Measurements from ENCODE around the gene VAV3.

Gene VAV3

GRCh38 chr1:107649023-107649422 is 316.0 kb downstream of the VAV3 start:
- no peaks in the 10 kb centered on the region for H3K4me1 ChIP-seq (ENCODE audit: control insufficient read depth, insufficient read depth, low read length)
- no peak overlapping the region for H3K9ac ChIP-seq (ENCODE audit: low read length in 2 of 2)
- H3K36me3 ChIP-seq (ENCODE audit: control insufficient read depth in 2 of 2, insufficient read depth in 2 of 2, low read length in 2 of 2) = no peaks in the 10 kb centered on the region
- no peak overlapping the region for H3K4me3 ChIP-seq (ENCODE audit: low read length in 2 of 2)
- no peaks in the 10 kb centered on the region for H3K27me3 ChIP-seq (ENCODE audit: control insufficient read depth in 1 of 2, insufficient read depth in 2 of 2, low read length in 2 of 2)
- no peak overlapping the region for H3K27ac ChIP-seq (ENCODE audit: low read length)
- H3K9me3 ChIP-seq (ENCODE audit: control insufficient read depth in 2 of 2, low read length in 2 of 2) = no peaks in the 10 kb centered on the region

- H3K27me3 ChIP-seq (ENCODE audit: control insufficient read depth in 1 of 2, insufficient read depth in 2 of 2, low read length in 2 of 2) = no peaks in the 10 kb centered on the region
- no peak overlapping the region for H3K27ac ChIP-seq (ENCODE audit: low read length)
- no peaks in the 10 kb centered on the region for H3K36me3 ChIP-seq (ENCODE audit: control insufficient read depth in 2 of 2, insufficient read depth in 2 of 2, low read length in 2 of 2)
- H3K9me3 ChIP-seq (ENCODE audit: control insufficient read depth in 2 of 2, low read length in 2 of 2) = no peaks in the 10 kb centered on the region
- H3K4me3 ChIP-seq (ENCODE audit: low read length in 2 of 2) = no peak overlapping the region
- no peaks in the 10 kb centered on the region for H3K4me1 ChIP-seq (ENCODE audit: control insufficient read depth, insufficient read depth, low read length)
- H3K9ac ChIP-seq (ENCODE audit: low read length in 2 of 2) = no peak overlapping the region
These were observed 316.9 kb downstream of the VAV3 start for GRCh38 chr1:107648071-107648470.

DNA sequence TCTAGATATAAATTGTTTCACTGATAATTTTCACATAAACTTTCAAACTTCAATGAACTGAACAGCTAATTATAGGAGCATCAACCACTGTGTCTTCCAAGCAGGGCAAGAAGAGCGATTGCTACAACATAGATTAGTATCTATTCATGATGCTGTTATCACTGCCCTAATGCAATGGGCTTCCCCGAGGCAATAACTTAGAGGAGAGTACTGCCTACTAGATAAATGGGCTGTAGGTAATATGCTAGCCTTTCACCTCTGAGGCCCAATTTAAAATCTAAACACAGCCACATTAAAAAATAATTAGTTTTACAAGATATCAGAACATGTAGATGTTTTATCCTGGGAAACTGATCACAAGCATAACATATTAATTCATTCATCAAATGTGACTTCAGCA is 318.0 kb downstream of the VAV3 start:
- H3K36me3 ChIP-seq (ENCODE audit: control insufficient read depth in 2 of 2, insufficient read depth in 2 of 2, low read length in 2 of 2) = no peaks in the 10 kb centered on the region
- H3K9ac ChIP-seq (ENCODE audit: low read length in 2 of 2) = no peak overlapping the region
- H3K9me3 ChIP-seq (ENCODE audit: control insufficient read depth in 2 of 2, low read length in 2 of 2) = no peaks in the 10 kb centered on the region
- H3K4me3 ChIP-seq (ENCODE audit: low read length in 2 of 2) = no peak overlapping the region
- no peak overlapping the region for H3K27ac ChIP-seq (ENCODE audit: low read length)
- no peaks in the 10 kb centered on the region for H3K27me3 ChIP-seq (ENCODE audit: control insufficient read depth in 1 of 2, insufficient read depth in 2 of 2, low read length in 2 of 2)
- no peaks in the 10 kb centered on the region for H3K4me1 ChIP-seq (ENCODE audit: control insufficient read depth, insufficient read depth, low read length)

DNA sequence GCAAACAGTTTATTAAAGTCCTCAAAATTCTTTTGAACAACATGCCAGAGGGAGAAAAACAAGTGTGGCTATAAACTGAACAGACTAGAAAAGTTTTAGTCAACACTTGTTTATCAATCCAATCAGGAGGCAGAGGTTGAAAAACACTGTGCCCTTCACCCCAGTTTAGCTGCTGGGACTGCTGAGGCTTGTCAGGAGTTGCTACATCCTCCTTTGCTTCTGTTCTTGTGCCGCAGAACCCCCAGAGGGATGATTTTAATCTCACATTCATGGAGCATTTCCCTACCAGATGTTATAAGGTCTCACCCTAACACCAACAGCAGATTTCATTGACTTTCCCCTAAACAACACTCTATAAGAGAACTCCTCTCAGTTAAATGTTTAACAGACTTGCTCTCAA is 321.2 kb downstream of the VAV3 start:
- no peaks in the 10 kb centered on the region for H3K36me3 ChIP-seq (ENCODE audit: control insufficient read depth in 2 of 2, insufficient read depth in 2 of 2, low read length in 2 of 2)
- no peaks in the 10 kb centered on the region for H3K9me3 ChIP-seq (ENCODE audit: control insufficient read depth in 2 of 2, low read length in 2 of 2)
- H3K4me1 ChIP-seq (ENCODE audit: control insufficient read depth, insufficient read depth, low read length) = no peaks in the 10 kb centered on the region
- no peaks in the 10 kb centered on the region for H3K27me3 ChIP-seq (ENCODE audit: control insufficient read depth in 1 of 2, insufficient read depth in 2 of 2, low read length in 2 of 2)
- H3K9ac ChIP-seq (ENCODE audit: low read length in 2 of 2) = no peak overlapping the region
- no peak overlapping the region for H3K4me3 ChIP-seq (ENCODE audit: low read length in 2 of 2)
- H3K27ac ChIP-seq (ENCODE audit: low read length) = no peak overlapping the region

DNA sequence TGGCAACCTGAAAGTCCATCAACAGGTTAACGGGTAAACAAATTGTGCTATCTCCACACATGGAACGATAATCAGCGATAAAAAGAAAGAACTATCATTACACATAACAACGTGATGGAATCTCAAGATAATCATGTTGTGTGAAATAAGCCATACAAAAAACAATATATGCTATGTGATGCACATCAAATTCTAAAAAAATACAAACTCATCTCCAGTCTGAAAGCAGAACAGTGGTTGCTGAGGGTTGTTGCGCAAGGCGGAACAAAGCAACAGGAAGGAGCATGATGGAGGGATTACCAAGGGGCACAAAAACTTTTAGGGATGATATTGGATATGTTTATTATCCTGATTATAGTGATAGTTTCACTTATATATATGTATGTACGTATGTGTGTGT is 324.8 kb downstream of the VAV3 start:
- Histone ChIP-seq H3K4me1 (ENCODE audit: control insufficient read depth, insufficient read depth, low read length) (no peaks in the 10 kb centered on the region), H3K9ac (ENCODE audit: low read length in 2 of 2) (no peak overlapping the region), H3K4me3 (ENCODE audit: low read length in 2 of 2) (no peak overlapping the region), H3K36me3 (ENCODE audit: control insufficient read depth in 2 of 2, insufficient read depth in 2 of 2, low read length in 2 of 2) (no peaks in the 10 kb centered on the region), H3K27ac (ENCODE audit: low read length) (no peak overlapping the region), H3K9me3 (ENCODE audit: control insufficient read depth in 2 of 2, low read length in 2 of 2) (no peaks in the 10 kb centered on the region), H3K27me3 (ENCODE audit: control insufficient read depth in 1 of 2, insufficient read depth in 2 of 2, low read length in 2 of 2) (no peaks in the 10 kb centered on the region)

DNA sequence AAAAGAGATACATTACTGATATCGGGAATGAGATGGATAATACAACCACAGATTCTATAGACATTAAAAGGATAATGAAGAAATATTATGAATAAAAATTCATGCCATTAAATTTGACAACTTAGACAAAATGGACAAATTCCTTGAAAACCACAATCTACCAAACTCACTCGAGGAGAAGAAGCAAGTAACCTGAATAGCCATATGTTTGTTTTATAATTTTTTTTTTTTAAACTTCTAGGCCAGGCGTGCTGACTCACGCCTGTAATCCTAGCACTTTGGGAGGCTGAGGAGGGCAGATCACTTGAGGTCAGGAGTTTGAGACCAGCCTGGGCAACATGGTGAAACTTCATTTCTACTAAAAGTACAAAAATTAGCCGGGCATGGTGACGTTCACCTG is 327.9 kb downstream of the VAV3 start:
- Histone ChIP-seq H3K4me3 (ENCODE audit: low read length in 2 of 2) (no peak overlapping the region), H3K4me1 (ENCODE audit: control insufficient read depth, insufficient read depth, low read length) (no peaks in the 10 kb centered on the region), H3K27me3 (ENCODE audit: control insufficient read depth in 1 of 2, insufficient read depth in 2 of 2, low read length in 2 of 2) (no peaks in the 10 kb centered on the region), H3K36me3 (ENCODE audit: control insufficient read depth in 2 of 2, insufficient read depth in 2 of 2, low read length in 2 of 2) (no peaks in the 10 kb centered on the region), H3K9ac (ENCODE audit: low read length in 2 of 2) (no peak overlapping the region), H3K27ac (ENCODE audit: low read length) (no peak overlapping the region), H3K9me3 (ENCODE audit: control insufficient read depth in 2 of 2, low read length in 2 of 2) (no peaks in the 10 kb centered on the region)

- no peaks in the 10 kb centered on the region for H3K36me3 ChIP-seq (ENCODE audit: control insufficient read depth in 2 of 2, insufficient read depth in 2 of 2, low read length in 2 of 2)
- H3K9ac ChIP-seq (ENCODE audit: low read length in 2 of 2) = no peak overlapping the region
- H3K27me3 ChIP-seq (ENCODE audit: control insufficient read depth in 1 of 2, insufficient read depth in 2 of 2, low read length in 2 of 2) = no peaks in the 10 kb centered on the region
- no peaks in the 10 kb centered on the region for H3K4me1 ChIP-seq (ENCODE audit: control insufficient read depth, insufficient read depth, low read length)
- no peak overlapping the region for H3K4me3 ChIP-seq (ENCODE audit: low read length in 2 of 2)
- no peaks in the 10 kb centered on the region for H3K9me3 ChIP-seq (ENCODE audit: control insufficient read depth in 2 of 2, low read length in 2 of 2)
- no peak overlapping the region for H3K27ac ChIP-seq (ENCODE audit: low read length)
These were observed 331.4 kb downstream of the VAV3 start for GRCh38 chr1:107633596-107633995.

DNA sequence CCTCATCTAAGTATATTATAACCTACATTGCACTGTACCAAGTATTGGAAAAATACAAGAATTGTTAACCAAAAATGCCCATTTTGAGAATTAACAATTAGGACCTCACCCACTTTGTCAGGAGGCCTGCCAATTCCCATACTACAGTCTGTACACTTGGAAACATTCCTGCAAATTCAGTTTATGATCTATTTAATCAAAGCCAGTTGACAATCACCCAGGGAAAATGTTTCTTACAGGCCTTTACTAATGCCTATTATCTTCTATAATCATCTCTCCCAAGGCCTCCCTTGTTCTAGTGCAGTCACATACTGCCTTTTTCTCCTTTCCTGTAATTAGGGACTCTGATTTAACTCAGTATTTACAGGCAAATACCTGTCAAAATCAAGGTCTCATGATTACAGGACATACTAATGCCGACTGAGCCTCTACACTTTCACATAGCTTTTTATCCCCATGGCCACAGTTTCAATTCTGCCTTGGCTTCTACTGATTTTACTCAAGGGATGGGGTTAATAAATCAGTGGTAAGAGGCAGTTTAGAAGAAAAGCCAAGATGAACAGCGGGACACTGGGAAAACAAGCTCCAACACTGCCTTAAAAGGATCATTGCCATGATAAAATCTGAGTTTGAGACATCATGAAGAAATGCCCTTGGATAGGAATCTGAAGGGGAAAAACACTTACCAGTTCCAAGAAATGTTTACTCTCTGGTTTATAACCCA is 338.7 kb downstream of the VAV3 start:
- no peak overlapping the region for H3K27ac ChIP-seq (ENCODE audit: low read length)
- no peaks in the 10 kb centered on the region for H3K4me1 ChIP-seq (ENCODE audit: control insufficient read depth, insufficient read depth, low read length)
- no peaks in the 10 kb centered on the region for H3K27me3 ChIP-seq (ENCODE audit: control insufficient read depth in 1 of 2, insufficient read depth in 2 of 2, low read length in 2 of 2)
- H3K4me3 ChIP-seq (ENCODE audit: low read length in 2 of 2) = no peak overlapping the region
- no peak overlapping the region for H3K9ac ChIP-seq (ENCODE audit: low read length in 2 of 2)
- no peaks in the 10 kb centered on the region for H3K36me3 ChIP-seq (ENCODE audit: control insufficient read depth in 2 of 2, insufficient read depth in 2 of 2, low read length in 2 of 2)
- H3K9me3 ChIP-seq (ENCODE audit: control insufficient read depth in 2 of 2, low read length in 2 of 2) = no peaks in the 10 kb centered on the region

GRCh38 chr1:107625405-107626029 is 339.5 kb downstream of the VAV3 start:
- Histone ChIP-seq H3K36me3 (ENCODE audit: control insufficient read depth in 2 of 2, insufficient read depth in 2 of 2, low read length in 2 of 2) (no peaks in the 10 kb centered on the region), H3K9ac (ENCODE audit: low read length in 2 of 2) (no peak overlapping the region), H3K27ac (ENCODE audit: low read length) (no peak overlapping the region), H3K9me3 (ENCODE audit: control insufficient read depth in 2 of 2, low read length in 2 of 2) (no peaks in the 10 kb centered on the region), H3K4me3 (ENCODE audit: low read length in 2 of 2) (no peak overlapping the region), H3K4me1 (ENCODE audit: control insufficient read depth, insufficient read depth, low read length) (no peaks in the 10 kb centered on the region), H3K27me3 (ENCODE audit: control insufficient read depth in 1 of 2, insufficient read depth in 2 of 2, low read length in 2 of 2) (no peaks in the 10 kb centered on the region)

DNA sequence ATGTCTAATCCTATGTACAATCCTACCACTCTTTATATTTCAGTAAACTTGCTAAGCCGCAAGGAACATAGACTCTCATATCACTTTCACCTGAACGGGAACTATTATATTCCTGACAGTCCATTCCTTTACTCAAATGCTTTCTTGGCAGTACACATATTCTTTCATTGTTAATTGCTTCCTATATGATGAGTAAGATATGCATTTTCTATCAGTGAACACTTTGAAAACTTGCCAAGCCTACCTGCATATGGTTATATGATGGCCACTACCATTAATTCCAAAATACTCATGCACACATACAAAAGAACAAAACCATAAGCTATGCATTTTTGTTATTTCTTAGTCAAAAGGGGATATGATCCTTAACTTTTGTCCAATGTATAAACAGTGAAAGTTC is 341.5 kb downstream of the VAV3 start:
- H3K27me3 ChIP-seq (ENCODE audit: control insufficient read depth in 1 of 2, insufficient read depth in 2 of 2, low read length in 2 of 2) = no peaks in the 10 kb centered on the region
- no peaks in the 10 kb centered on the region for H3K9me3 ChIP-seq (ENCODE audit: control insufficient read depth in 2 of 2, low read length in 2 of 2)
- H3K9ac ChIP-seq (ENCODE audit: low read length in 2 of 2) = no peak overlapping the region
- no peaks in the 10 kb centered on the region for H3K36me3 ChIP-seq (ENCODE audit: control insufficient read depth in 2 of 2, insufficient read depth in 2 of 2, low read length in 2 of 2)
- no peak overlapping the region for H3K4me3 ChIP-seq (ENCODE audit: low read length in 2 of 2)
- no peak overlapping the region for H3K27ac ChIP-seq (ENCODE audit: low read length)
- no peaks in the 10 kb centered on the region for H3K4me1 ChIP-seq (ENCODE audit: control insufficient read depth, insufficient read depth, low read length)

DNA sequence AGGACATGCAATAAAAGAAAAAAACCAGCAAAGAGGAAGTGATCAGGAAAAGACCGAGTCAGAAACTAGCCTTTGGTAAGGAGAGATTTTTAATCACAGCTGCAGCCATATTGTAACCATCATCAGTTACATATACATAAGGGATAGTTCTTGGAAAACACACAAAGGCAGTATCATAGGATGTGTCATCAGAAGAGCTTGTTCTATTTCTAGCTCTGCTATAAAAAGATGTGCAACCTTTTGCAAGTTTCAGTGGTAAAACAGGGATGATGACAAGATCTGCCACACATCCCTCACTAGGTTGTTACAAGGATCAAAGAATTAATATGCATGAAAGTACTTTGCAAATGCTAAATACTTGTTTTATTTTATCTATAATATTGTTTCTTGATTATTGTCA is 342.0 kb downstream of the VAV3 start:
- no peaks in the 10 kb centered on the region for H3K4me1 ChIP-seq (ENCODE audit: control insufficient read depth, insufficient read depth, low read length)
- H3K9me3 ChIP-seq (ENCODE audit: control insufficient read depth in 2 of 2, low read length in 2 of 2) = no peaks in the 10 kb centered on the region

More for the DNA sequence above, 342.0 kb downstream of the VAV3 start:
- no peaks in the 10 kb centered on the region for H3K27me3 ChIP-seq (ENCODE audit: control insufficient read depth in 1 of 2, insufficient read depth in 2 of 2, low read length in 2 of 2)
- no peak overlapping the region for H3K27ac ChIP-seq (ENCODE audit: low read length)
- H3K36me3 ChIP-seq (ENCODE audit: control insufficient read depth in 2 of 2, insufficient read depth in 2 of 2, low read length in 2 of 2) = no peaks in the 10 kb centered on the region
- no peak overlapping the region for H3K9ac ChIP-seq (ENCODE audit: low read length in 2 of 2)
- no peak overlapping the region for H3K4me3 ChIP-seq (ENCODE audit: low read length in 2 of 2)
